DOHH2 (cell line): ENCODE results near the gene ADAMTS5.

Source experiments
- EZH2phosphoT487 ChIP-seq: fragments of 200-600 bp; sonication (generic); IDR thresholded peaks from 2 replicates; pipeline ENCODE4 v1.6.1; 2017; ENCODE audit warnings: borderline replicate concordance, mild to moderate bottlenecking, antibody characterized with exemption, low read length, moderate library complexity, mixed read lengths
- TF ChIP-seq, protein P1 (sequence below): fragments of 200-600 bp; sonication (generic); IDR thresholded peaks from one replicate; pipeline ENCODE4 v1.5.1; 2014; ENCODE audit warnings: antibody characterized with exemption, mild to moderate bottlenecking, low read depth, low read length; ENCODE audit not compliant: poor library complexity, severe bottlenecking

DNA sequence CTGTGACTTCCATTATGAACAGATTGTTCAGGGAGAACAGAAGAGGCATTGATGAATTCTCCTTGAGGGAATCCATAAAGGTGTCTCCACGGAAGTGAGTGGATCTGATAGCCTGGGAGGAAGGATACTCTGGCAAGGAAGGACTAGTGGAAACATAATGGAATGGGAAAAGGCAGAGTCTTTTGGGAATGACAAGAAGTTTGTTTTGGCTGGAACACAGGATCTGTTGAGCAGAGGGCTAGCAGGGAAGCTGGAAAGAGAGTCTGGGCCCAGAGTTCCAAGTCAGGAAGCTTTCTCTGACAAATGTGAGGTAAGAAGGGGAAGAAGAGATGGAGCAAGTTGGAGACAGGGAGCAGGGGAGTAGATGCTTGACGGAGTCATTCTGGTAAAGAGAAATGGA is 8.1 kb downstream of the ADAMTS5 start:
- TF ChIP-seq, protein P1, sequence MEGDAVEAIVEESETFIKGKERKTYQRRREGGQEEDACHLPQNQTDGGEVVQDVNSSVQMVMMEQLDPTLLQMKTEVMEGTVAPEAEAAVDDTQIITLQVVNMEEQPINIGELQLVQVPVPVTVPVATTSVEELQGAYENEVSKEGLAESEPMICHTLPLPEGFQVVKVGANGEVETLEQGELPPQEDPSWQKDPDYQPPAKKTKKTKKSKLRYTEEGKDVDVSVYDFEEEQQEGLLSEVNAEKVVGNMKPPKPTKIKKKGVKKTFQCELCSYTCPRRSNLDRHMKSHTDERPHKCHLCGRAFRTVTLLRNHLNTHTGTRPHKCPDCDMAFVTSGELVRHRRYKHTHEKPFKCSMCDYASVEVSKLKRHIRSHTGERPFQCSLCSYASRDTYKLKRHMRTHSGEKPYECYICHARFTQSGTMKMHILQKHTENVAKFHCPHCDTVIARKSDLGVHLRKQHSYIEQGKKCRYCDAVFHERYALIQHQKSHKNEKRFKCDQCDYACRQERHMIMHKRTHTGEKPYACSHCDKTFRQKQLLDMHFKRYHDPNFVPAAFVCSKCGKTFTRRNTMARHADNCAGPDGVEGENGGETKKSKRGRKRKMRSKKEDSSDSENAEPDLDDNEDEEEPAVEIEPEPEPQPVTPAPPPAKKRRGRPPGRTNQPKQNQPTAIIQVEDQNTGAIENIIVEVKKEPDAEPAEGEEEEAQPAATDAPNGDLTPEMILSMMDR: no peak
- no peak for TF ChIP-seq EZH2phosphoT487
